Testis (tissue), 2 donors: ENCODE measurements around the gene AKT1.

ENCODE experiments used
- CTCF ChIP-seq, 3 experiments: fragments of 450-650 bp in 2 of 3; fragments of 200-600 bp in 1 of 3; sonication (generic) in 1 of 3; IDR thresholded peaks; one replicate each; pipeline ENCODE4 v1.5.1; 2016 to 2019; ENCODE audit warnings: antibody characterized with exemption in 3 of 3, mild to moderate bottlenecking in 2 of 3, moderate library complexity in 1 of 3
- POLR2A ChIP-seq: fragments of 450-650 bp; IDR thresholded peaks from one replicate; pipeline ENCODE4 v1.6.1; 2017; ENCODE audit warnings: antibody characterized with exemption, mild to moderate bottlenecking, moderate library complexity

GRCh38 chr14:104767634-104767918, 28.0 kb downstream of the AKT1 start:
- no peak for TF ChIP-seq CTCF (IDR thresholded peaks at IDR 0.05)
- no peak for TF ChIP-seq POLR2A
